T1000 (cell line): ENCODE data around the gene PRKD3.

Source experiments
- DNase-seq: peaks from one replicate; lab custom pipeline; 2025; ENCODE audit warnings: mixed read lengths; lab: John Stamatoyannopoulos, UW

Gene PRKD3

DNA sequence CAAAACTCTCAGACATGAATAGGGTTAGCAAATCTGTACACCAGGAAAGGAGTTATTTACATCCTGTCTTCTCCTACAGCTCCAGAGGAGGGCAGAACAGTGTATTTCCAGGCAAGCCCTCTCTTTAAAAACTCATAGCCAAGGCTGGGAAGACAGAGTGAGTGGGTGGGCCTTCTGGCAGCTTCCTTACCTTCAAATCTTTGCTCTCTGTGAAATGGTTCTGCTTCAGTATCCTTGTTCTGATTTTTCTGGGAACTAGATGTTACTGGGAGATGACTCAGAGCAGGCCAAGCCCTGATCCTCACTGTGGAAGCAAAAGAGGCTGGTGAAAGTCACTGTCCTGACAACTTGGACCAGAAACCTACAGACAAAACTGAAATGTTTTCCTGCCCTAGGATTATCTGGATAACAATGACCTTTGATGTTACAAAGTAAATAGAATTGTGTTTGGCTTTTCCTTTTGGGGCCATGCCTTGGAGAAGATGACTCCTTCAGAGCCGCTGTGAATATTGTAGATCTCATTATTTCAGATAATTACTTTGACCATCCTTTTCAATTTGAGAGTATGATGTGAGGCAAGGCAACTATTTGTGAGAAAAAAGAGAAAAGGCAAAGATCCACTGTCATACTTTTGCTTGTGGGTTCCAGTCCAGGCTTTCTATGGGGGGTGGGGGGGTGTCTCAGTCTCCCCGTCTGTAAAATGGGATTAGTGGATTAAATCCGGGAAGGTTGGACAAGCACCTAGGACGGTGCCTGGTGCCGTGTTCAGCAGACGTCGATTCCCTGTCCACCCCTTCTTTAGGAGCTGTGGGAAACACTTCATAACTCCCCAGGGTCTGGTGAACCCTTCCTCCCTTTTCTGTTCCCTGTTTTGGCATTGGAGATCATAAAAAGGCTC, 19.2 kb upstream of the PRKD3 start:
- DNase-seq = no peak

DNA sequence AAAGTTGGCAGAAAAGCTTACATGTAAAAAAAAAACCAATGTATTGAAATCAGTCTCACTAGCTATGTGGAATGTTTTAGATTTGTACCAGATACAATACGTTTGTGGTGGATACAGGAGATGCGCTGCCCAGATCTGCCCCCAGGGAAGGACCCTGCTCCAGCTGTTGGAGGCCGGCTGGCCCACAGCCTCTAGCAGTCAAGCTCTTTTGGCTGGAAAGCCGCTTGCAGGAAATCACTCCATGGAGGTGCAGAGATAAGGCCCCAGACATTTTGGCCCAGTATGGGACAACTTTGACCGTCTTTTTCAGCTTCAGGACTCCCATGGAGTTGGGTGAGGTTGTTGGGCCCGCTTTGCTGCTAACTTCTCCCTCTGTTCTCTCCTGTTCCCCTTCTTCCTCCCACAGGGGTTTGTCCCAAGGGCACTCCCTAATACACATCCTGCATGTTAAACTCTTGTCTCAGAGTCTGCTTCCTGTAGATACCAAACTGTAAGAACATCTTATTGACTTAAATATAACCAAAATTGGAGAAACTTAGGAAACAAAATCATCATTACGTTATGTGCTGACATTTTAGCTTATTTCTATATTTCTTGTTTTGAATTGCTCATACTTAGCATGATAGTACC, 18.1 kb upstream of the PRKD3 start:
- DNase-seq = no peak

DNA sequence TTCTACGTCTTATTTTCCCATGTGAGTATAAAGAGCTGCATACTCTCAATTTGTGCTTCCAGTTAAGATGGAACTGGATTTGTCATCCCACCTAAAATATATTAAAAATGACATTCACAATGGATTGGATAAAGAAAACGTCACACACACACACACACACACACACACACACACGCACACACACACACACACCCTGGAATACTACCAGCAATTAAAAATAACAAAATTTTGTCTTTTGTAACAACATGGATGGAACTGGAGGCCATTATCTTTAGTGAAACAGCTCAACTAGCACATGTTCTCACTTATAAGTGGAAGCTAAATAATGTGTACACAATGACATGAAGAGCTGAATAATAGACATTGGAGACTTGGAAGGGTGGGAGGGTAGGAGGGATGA, 16.0 kb upstream of the PRKD3 start:
- DNase-seq = no peak

DNA sequence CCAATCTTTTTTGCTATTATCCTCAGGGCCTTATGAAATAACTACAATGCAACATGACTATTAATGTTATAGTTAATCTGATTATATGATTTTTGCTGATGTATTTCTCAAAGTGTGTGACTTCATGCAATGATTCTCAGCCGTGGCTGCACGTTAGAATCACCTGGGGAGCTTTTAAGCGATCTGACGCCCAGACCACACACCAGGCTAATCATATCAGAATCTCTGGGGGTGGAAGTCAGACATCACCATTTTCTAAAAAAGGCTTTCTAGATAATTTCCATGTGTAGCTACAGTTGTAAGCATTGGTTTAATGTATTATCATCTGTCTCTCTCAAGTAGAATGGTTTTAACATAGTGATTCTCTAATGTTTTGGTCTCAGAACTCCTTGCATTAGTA, 14.3 kb upstream of the PRKD3 start:
- DNase-seq = no peak

DNA sequence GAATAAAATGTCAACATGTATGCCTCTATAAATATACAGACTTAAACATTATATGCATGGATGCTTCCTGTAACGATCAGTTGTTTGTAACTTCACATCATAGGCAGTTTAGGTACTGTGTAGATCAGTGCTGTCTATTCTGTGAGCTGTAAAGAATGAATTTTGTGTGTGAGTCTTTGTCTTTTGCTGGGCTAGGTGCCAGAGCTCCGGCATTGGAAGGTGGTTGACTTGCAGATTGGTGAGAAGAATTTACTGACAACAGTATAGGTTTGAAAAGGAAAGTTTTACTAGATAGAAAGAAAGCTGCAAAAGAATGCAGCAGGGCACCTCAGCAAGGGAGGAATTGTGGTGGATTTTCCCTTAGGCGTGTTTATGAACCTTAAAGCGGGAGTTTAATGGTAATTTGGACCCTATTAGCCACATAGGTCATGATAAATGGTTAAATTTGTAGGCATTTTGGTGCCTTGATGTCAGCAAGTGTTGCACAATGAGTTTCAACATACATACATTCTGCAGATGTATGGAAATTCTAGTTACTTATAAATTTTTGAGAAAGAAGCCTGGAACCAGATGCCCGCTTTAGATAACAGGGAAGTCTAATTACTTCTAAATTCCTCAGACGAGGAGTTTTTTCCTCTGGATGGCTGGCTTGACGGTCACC, 13.1 kb upstream of the PRKD3 start:
- DNase-seq = no peak

DNA sequence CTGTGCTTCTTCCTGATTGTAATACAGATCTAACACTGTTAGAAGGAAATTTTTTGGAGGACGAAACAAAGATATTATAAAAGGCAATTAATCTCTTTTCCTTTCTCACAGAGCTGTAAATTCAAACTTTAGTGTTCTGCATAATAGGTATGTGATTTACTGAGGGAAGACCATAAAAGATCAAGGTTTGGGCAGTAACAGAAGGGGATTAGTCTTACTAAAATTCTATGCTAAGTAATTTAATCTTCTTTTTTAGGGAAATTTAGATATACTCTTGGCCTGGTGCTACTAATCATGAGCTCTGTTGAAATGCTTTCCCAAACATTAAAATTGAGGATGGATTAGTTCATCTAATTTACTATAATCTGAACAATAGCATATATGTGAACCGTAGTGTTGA, 11.0 kb upstream of the PRKD3 start:
- DNase-seq = no peak

DNA sequence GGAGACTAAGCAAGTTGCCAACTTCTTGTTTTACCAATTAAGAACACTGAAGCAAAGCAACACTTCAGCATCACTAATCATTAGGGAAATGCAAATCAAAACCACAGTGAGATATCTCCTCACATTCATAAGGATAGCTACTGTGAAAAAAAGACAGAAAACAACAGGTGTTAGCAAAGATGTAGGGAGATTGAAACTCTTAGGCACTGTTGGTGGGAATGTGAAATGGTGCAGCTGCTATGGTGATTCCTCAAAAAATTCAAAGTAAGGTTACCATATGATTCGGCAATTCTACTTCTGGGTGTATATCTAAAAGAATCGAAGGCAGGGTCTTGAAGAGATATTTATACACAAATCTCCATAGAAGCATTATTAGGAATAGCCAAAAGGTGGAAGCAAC, 8.6 kb upstream of the PRKD3 start:
- no peak for DNase-seq

DNA sequence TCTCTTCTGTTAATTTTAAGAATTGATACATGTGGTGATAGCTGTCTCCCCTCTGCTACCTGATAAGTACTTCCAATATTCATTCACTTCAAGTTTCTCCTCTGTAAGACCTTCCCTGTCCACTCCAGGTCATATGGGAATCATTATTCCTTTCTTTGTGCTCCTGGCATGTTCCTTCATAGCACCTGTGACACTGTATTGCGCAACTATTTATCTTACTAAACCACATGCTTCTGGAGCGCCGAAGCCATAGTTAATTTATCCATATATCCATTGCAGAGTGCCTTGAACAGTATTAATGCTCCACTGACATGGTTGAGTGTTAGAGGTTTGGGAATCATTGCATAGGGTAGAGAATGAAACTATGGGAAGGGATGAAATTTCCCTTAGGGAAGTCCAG, 7.9 kb upstream of the PRKD3 start:
- no peak for DNase-seq

DNA sequence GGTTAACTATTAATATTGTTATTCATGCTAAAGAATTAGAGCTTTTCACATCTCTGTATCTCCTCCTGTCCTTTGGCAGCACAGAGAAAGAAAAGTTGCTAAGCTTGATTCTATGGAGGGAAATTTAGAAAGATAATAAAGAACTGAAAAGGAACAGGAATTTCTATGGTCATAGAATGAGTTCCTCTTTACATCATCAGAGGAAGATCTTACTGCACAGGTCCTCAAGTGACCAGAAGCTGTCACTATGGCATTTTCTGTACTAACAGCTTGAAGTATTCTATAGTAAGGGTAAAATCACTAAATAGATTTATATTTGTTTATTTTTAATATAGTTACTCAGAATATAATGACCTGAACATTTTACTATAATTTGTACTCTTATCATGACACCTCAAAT, 6.0 kb upstream of the PRKD3 start:
- DNase-seq = no peak

DNA sequence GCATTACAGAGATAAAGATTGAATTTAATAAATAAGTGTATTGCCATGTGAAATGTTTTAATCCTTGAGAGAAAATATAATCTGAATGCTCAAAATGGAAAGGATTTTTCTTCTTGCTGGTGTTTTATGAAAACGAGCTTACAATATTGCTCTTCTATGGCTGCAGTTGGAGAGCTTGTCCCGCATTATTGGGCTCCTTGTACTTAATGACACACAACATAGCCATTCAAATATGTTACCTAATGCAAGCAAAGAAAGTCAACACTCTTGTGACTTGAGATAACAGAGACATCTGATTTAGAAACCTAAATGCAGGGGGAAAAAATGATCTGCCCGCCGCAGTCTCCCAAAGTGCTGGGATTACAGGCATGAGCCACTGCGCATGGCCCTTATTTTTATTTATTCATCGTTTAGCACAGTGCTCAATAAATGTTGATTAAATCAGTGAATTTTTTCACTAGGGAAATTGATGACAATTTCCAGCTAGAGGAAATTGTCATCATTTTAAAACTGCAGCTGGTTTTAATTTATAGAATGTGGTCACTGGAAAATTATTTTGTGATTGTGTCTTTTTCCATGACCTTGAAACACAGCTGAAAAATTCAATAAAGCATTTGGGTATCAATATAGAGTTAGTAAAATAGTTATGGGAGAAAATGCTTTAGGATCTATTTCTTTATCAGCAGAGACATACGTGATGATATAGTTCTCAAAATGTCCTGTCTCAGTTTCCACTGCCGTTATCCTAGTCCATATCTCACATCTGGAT, 2.4 kb upstream of the PRKD3 start:
- no peak for DNase-seq

DNA sequence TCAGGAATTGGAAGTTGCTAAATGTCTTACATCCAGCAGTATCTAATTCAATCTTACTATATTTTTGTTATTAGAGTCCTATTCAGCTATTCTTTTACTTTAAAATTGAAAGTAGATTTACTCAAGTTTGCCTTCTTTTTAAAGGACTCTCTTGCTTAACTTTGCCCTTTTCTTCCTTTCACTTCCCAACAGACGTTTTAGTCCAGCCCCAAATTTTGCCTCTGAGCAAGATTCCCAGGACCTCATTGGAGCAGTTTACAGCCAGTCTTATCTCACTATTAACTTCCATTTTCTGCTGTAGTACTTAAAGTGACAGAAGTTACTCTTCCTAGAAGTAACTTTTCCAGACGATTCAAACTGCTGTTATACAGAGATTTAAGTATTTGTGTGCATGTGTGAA, 1.7 kb upstream of the PRKD3 start:
- DNase-seq = no peak

DNA sequence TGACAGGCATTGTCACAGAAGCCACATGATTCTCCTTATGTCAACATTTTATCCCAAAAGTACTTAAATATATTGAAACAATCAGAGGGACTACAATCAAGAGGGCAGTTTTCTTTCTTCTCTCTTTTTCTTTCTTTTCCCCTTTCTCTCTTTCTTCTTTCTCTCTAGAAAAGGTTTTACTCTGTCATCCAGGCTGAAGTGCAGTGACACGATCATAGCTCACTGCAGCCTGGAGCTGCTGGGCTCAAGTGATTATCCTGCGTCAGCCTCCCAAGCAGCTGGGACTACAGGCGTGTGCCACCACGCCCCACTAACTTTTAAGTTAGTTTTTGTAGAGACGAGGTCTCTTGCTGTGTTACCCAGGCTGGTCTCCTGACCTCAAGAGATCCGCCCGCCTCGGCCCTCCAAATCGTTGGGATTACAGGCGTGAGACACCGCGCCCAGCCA, 1.0 kb upstream of the PRKD3 start:
- no peak for DNase-seq

DNA sequence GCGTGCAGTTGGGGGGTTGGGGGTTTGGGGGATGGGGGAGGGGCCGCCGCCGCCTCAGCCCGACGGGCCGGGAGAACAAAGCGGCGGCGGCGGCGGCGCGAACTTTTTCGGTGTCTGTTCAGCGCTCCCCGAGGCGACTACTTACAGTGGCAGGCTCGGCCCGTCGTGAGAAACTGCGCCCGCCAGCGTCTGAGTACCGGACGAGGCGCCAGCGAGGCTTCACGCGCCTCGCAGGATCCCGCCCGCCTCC, 172 bp downstream of the PRKD3 start:
- no peak for DNase-seq

DNA sequence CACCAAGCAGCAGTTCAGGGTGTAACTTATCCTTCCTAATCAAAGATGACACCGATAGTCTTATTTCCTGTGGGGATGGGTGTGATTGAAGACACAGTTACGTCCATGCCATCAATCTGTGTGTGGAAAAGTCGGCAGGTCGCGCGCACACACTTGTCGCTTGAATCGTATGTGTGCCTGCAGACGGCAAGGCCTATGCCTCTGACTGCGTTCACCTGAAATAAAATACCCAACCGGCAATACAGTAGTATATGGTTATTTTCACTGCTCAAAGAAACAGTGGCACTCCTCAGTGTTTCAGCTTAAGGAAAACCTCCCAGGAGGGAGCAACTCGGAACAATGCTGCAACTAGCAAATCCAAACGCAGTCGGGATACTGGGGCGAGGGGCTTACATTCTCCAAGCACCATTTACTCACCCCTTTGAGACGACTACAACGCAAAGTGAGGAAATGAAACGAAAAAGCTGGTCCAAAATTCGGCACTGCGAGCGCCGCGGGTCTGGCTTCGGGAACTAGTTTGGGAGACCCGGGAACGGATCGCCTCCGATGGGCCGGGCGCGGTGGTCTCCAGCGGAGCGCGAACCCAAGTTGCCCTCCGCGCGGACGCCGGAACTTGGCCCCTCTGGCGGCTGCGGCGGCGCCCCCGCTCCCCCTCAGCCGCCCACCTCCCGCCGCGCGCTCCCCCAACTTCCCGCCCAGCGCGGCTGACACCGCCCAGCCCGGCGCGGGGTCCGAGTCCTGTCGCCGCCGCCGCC, 675 bp downstream of the PRKD3 start:
- no peak for DNase-seq

DNA sequence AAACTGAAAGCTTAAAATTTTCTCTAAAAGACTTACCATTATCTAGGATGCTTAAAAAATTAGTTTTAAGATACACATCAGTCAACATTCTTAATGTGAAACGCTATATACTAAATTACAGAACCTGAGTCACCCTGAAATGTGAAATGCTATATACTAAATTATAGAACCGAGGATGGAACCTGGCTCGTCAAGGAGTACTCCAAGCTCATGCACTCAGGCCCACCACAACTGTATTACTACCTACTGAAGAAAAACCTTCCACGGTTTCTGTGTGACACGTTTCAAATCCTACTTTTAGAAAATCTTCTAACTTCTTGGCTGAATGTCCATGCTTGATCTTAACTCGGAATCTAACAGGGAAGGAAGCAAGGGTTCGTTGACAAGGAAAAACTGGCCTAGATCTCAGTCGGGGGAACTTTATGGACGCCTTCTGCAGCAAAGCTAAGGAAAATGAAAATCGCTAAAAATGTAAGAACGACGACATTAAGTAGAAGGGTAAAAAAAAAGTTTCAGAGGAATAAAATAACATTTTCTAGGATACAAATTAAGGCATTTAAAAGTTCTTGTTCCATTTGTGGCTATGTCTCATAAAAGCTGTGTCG, 1.4 kb downstream of the PRKD3 start:
- no peak for DNase-seq

DNA sequence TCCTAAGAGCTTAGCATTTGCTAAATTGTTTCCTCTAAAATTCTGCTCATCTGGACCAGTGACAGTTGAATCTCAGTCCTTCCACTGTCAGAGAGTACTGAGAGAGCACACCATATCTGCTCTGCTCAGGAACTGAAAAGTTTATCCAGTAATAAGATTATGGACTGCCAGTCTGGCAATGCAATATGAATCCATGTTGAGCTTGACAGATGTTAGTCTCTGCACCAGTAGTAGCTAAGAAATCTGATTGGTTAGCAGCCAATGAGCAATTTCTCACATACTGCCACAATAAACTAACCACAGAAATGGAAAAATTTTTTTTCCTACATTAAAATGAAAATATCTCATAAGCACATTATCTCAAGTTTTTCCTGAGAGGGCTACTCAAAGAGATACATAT, 2.3 kb downstream of the PRKD3 start:
- DNase-seq = no peak

DNA sequence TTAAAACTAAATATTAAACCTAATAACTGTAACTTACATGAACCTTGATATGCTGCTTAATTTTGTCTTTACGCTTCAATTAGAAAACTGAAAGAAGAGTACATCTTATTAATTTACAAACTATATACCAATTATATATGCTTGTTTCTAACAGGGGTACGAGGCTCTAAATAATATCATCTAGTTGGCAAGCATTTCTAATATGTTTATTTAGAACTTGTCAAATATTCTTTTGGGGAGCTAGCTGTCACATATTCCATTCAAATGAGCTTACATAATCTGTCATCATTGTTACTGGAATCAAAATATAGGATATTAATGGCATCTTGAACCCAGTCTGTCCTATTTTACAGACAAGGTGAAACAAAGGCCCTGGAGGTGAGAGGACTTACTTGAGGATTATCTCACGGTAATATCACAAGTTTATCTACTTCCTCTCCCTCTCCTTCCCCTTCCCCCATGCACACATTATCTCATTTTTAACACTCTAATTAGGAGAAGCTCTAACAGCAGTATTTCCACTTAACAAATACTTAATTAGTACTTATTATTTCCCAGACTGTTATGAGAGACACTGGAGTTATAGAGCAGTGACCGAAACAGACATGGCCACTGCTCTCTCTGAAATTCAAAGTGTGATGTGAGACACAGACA, 3.5 kb downstream of the PRKD3 start:
- DNase-seq = no peak

DNA sequence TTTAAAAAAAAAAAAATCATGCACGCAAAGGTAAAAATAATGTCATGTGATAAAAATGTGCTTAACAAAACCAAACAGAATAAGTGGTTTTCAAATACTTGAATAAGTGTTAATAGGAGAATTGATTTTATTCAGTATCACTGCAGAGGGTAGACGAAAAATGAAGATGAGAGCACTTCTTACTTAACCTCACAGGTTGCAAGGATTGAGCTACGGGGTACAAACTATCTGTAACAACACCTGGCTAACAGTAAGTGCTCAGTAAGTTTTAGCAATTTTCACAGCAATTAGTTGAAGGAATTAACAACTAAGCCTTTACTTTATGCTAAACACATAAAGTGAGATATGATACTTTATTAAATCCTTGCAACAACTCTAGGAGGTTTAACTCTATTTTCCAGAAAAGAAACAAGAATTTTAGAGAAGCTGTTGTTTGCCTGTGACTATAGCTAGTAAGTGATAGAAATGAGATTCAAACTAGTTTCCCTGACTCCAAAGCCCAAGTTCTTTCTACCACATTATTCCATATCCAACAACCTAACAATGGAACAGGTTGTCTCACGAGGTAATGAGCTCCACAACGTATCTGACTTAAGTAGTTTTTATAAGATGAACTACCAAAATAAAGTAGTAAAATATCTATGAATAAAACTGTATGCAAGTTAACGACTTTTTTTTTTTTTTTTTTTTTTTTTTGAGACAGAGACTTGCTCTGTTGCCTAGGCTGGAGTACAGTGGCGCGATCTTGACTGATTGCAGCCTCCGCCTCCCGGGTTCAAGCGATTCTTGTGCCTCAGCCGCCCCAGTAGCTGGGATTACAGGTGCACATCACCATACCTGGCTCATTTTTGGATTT, 4.7 kb downstream of the PRKD3 start:
- no peak for DNase-seq

DNA sequence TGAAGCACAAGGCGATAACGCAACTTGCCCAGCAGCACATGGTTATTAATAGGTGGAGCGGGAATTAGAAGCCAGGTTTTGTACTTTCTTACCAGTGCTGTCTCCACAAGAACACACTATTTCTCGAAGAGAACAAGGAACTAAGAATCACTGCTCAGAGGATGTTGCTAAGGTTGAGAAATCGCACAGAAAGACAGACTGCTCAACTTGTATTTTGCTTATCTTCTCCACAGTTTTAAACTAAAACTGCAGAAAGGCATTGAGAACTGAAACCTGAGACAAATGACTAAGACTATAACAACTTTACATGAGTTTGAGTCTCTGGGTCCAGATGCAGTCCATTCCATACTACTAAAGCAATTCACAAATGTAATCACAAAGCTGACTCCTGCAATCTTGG, 6.2 kb downstream of the PRKD3 start:
- no peak for DNase-seq

DNA sequence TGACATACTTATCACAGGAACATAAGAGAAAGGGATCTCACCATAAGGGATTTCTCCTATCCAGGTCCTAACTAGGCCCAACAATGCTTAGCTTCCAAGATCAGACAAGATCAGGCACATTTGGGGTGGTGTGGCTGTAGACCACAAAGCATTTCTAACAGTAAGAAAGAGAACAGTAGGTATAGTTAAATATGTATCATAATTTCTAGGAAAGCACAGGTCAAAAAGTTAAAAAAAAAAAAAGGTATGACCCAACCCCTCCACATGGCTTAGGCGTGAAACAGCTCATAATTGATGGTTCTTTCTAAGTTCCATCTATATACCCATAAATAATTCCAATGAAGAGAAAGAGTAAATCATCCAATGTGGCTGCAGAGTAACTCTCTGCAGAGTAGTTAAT, 6.9 kb downstream of the PRKD3 start:
- no peak for DNase-seq
